Stimulated activated effector memory CD8-positive, alpha-beta T cell treated with anti-CD3 and anti-CD28 coated beads, Interleukin-12 subunit alpha, Interleukin-12 subunit beta, amount 100 ng/mL, for 72 hours (primary cell): ENCODE results near the gene SLC11A1.

Source experiments
- ATAC-seq: fragments of 150-1000 bp; cut with Tn5 transposase; 2 replicates; pipeline ENCODE4 v1.10.0; 2021
- DNase-seq, 2 donors: peaks; one replicate each; pipeline ENCODE4 v3.0.0; 2021 to 2022; ENCODE audit warnings: low spot score in 2 of 2
- H3K27ac Mint-ChIP-seq: one replicate; pipeline ENCODE4 v1.8.0; 2022; ENCODE audit warnings: mild to moderate bottlenecking, mixed read lengths
- H3K36me3 Mint-ChIP-seq: one replicate; pipeline ENCODE4 v1.8.0; 2022; ENCODE audit warnings: mild to moderate bottlenecking, mixed read lengths
- H3K4me1 Mint-ChIP-seq: one replicate; pipeline ENCODE4 v1.8.0; 2022; ENCODE audit warnings: mixed read lengths
- H3K4me3 Mint-ChIP-seq: one replicate; pipeline ENCODE4 v1.8.0; 2022; ENCODE audit warnings: mild to moderate bottlenecking, mixed read lengths
- H3K9me3 Mint-ChIP-seq: one replicate; pipeline ENCODE4 v1.8.0; 2022; ENCODE audit warnings: mixed read lengths

Gene SLC11A1

DNA sequence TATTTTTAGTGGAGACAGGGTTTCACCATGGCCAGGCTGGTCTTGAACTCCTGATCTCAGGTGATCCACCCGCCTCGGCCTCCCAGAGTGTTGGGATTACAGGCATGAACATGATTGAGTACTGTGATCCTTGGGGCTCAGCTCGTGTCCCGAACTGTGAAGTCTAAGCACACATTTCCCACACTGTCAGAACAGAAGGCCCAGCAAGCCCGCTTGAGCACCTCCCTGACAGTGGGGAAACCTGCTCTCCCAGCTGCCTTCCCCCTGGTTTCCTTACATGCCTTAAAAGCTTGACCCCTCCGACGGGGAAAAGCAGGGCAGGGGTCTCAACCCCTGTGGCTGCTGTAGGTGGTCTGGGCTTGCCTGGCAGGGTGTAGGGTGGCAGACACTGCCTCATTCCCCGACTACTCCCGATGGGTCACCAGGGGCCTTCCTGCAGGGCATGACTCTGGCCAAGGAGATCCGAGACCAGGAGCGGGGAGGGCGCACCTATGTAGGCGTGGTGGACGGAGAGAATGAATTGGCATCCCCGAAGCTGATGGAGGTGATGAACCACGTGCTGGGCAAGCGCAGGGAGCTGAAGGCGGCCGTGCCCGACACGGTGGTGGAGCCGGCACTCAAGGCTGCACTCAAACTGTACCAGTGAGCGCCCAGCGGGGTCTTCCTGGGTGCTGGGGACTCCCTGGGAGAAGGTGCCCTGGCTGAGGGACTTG is 46.9 kb downstream of the SLC11A1 start:
- Mint-ChIP-seq H3K9me3 (no peaks in the 10 kb centered on the region), H3K4me3 (no peak overlapping the region), H3K36me3 (no peaks in the 10 kb centered on the region), H3K4me1 (no peaks in the 10 kb centered on the region), H3K27ac (no peak overlapping the region)
- DNase-seq = no peak
- ATAC-seq = no peak

DNA sequence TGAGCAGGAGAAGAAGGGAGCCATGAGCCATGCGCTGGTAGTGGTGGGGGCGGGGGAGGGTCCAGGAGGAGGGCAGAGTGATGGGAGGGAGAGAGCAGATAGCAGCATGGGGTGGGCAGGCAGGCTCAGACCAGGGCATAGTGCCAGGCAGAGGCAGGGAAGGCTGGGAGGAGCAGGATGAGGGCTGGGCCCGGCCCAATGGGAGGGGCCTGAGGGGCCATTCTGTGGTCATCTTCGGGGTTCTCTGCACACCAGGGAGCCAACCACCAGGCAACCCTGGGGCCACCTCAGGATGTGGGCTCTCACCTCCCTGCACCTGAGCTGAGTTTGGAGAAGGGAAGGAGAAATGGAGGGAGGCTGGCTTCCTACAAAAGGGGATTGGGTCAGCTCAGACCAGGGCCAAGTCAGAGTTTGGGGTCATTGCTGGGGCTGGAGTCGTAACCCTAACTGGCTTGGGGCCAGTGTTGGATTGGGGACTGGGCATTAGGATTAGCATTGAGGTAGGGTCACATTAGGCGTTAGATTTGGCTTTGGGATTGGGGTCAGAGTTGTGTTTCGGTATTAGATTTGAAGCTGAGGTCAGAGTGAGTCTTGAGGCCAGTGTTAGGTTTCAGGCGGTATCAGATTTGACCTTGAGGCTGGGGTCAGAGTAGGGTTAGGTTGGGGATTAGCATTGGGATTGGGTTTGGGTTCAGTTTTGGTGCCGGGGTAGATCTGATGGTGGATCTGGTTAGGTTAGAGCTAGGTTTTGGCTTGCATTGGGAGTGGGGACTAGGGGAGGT is 48.0 kb downstream of the SLC11A1 start:
- Mint-ChIP-seq H3K4me1 (no peaks in the 10 kb centered on the region), H3K4me3 (no peak overlapping the region), H3K36me3 (no peaks in the 10 kb centered on the region), H3K27ac (peak overlapping the region; percentile 29), H3K9me3 (no peaks in the 10 kb centered on the region)
- ATAC-seq (no peak), DNase-seq (no peak)

DNA sequence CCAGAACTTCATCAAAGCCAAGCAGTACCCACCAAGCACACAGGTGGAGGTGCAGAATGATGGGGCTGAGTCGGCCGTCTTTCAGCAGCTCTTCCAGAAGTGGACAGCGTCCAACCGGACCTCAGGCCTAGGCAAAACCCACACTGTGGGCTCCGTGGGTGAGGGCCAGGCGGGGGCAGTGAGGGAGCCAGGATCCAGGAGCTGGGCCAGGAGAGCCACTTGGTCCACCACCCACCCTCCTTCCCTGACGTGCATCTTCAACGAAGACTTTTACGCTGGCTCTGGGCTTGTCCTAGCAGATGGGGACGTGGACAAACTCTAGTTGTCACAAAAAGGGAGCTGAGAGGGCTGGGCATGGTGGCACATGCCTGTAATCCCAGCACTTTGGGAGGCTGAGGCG is 48.6 kb downstream of the SLC11A1 start:
- ATAC-seq = no peak

DNA sequence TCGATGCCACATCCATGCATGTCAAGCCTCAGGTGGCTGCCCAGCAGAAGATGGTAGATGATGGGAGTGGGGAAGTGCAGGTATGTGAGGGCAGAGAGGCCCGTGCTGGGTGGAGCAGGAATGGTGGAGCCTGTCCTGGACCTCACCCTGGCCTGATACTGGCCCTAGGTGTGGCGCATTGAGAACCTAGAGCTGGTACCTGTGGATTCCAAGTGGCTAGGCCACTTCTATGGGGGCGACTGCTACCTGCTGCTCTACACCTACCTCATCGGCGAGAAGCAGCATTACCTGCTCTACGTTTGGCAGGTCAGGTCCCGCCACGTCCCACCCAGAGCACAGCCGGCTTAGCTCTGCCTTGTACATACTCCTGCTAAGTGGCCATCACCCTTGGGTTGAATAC is 49.8 kb downstream of the SLC11A1 start:
- H3K9me3 Mint-ChIP-seq = no peaks in the 10 kb centered on the region
- no peaks in the 10 kb centered on the region for H3K4me1 Mint-ChIP-seq
- H3K27ac Mint-ChIP-seq = no peak overlapping the region
- ATAC-seq (no peak), DNase-seq (no peak)
- no peak overlapping the region for H3K4me3 Mint-ChIP-seq
- H3K36me3 Mint-ChIP-seq = peaks cover 5% of the 10 kb centered on the region

More for the DNA sequence above, 48.6 kb downstream of the SLC11A1 start:
- Mint-ChIP-seq H3K4me1 (no peaks in the 10 kb centered on the region), H3K9me3 (no peaks in the 10 kb centered on the region), H3K36me3 (no peaks in the 10 kb centered on the region), H3K4me3 (no peak overlapping the region), H3K27ac (peak overlapping the region; percentile 29)
- no peak for DNase-seq

- Mint-ChIP-seq H3K27ac (no peak overlapping the region), H3K9me3 (no peaks in the 10 kb centered on the region), H3K36me3 (peaks cover 5% of the 10 kb centered on the region), H3K4me3 (no peak overlapping the region), H3K4me1 (no peaks in the 10 kb centered on the region)
- DNase-seq (no peak), ATAC-seq (no peak)
Measured at GRCh38 chr2:218432676-218433365, 50.7 kb downstream of the SLC11A1 start.

DNA sequence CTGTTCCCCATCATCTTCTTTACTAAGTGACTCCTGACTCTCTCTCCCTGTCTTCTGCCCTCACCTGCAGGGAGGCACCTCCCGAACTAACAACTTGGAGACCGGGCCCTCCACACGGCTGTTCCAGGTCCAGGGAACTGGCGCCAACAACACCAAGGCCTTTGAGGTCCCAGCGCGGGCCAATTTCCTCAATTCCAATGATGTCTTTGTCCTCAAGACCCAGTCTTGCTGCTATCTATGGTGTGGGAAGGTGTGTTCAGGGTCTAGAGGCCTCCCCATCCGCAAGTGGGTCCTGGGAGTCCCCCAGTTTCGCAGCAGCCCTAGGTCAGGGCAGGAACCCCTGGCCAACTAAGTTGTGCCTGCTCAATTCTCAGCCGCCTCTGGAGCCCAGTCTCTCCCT is 52.4 kb downstream of the SLC11A1 start:
- DNase-seq (no peak), ATAC-seq (no peak)
- Mint-ChIP-seq H3K9me3 (no peaks in the 10 kb centered on the region), H3K36me3 (peaks cover 5% of the 10 kb centered on the region), H3K27ac (no peak overlapping the region), H3K4me3 (no peak overlapping the region), H3K4me1 (peaks cover 6% of the 10 kb centered on the region)

DNA sequence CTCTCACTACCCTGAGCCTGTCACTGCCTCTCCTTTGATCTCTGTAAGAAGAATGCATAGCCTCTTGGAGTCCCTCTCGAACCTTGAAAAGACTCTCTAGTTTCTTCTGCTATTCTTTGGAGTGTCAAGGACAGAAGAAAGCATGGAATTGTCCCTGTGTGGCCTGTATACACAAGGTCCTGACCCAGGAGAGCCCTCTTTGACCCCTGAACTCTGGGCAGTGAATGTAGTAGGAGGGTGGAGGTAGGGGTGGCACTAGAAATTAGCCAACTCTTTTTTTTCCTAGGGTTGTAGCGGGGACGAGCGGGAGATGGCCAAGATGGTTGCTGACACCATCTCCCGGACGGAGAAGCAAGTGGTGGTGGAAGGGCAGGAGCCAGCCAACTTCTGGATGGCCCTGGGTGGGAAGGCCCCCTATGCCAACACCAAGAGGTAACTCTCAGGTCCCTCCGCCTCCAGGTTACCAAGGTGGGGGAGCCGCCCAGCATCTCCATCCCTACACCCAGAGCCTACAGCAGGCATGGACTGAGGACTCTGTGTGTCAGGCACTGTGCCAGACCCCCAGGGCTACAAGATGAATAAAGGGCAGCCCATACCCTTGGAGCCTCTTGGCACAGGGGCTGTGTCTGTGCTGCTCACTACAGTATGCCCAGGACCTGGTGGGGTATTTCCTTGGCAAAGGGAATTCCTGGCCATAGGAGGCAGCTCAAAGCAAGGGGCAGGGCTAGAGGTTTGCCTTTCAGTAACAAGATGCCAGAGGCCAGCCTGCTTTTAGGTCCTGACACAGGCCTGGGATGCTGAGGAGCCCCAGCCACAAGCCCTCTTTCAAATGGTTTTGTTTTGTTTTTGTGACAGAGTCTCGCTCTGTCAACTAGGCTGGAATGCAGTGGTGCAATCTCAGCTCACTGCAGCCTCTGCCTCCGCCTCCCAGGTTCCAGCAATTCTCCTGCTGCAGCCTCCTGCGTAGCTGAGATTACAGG is 53.2 kb downstream of the SLC11A1 start:
- no peaks in the 10 kb centered on the region for H3K9me3 Mint-ChIP-seq

DNA sequence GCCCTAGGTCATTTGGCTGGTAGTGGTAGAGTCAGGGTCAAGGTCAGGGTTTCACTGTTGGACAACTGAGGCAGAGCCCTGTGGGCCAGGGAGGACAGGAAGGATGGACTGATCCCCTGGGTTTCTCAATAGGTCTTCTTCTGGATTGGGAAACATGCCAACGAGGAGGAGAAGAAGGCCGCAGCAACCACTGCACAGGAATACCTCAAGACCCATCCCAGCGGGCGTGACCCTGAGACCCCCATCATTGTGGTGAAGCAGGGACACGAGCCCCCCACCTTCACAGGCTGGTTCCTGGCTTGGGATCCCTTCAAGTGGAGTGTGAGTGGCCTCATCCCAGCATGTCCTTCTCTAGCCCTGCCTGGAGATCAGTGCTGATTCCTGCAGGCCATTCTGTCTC is 54.9 kb downstream of the SLC11A1 start:
- Mint-ChIP-seq H3K27ac (no peak overlapping the region), H3K36me3 (peaks cover 5% of the 10 kb centered on the region), H3K4me1 (peaks cover 10% of the 10 kb centered on the region), H3K9me3 (no peaks in the 10 kb centered on the region), H3K4me3 (no peak overlapping the region)
- ATAC-seq = no peak
- no peak for DNase-seq

More for the DNA sequence above, 53.2 kb downstream of the SLC11A1 start:
- peak; percentile 14 for ATAC-seq
- H3K36me3 Mint-ChIP-seq = peaks cover 5% of the 10 kb centered on the region
- no peak for DNase-seq
- peaks cover 6% of the 10 kb centered on the region for H3K4me1 Mint-ChIP-seq
- no peak overlapping the region for H3K27ac Mint-ChIP-seq
- H3K4me3 Mint-ChIP-seq = no peak overlapping the region

- peaks cover 10% of the 10 kb centered on the region for H3K4me1 Mint-ChIP-seq
- no peak overlapping the region for H3K4me3 Mint-ChIP-seq
- ATAC-seq (no peak), DNase-seq (no peak)
- peaks cover 5% of the 10 kb centered on the region for H3K36me3 Mint-ChIP-seq
- no peak overlapping the region for H3K27ac Mint-ChIP-seq
- H3K9me3 Mint-ChIP-seq = no peaks in the 10 kb centered on the region
Measured at GRCh38 chr2:218437969-218438368, 55.9 kb downstream of the SLC11A1 start.

DNA sequence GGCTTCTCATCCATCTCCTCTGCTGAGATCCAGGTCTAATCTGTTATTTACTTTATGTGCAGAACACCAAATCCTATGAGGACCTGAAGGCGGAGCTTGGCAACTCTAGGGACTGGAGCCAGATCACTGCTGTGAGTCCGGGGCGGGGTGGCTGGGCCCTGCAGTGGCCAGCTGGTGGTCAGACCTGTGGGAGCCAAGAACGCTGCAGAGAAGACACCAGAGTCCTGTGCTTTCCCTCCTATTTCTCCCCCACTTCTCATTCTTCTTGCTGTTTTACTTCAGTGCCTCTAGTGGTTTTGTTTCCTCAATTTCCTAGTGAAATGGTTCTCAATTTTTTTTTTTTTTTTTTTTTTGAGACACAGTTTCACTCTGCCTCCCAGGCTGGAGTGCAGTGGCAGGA is 56.5 kb downstream of the SLC11A1 start:
- Mint-ChIP-seq H3K9me3 (no peaks in the 10 kb centered on the region), H3K4me3 (no peak overlapping the region), H3K27ac (no peak overlapping the region), H3K36me3 (peaks cover 5% of the 10 kb centered on the region), H3K4me1 (peaks cover 10% of the 10 kb centered on the region)
- ATAC-seq (no peak), DNase-seq (no peak)

GRCh38 chr2:218444692-218445357 is 62.8 kb downstream of the SLC11A1 start:
- no peak for ATAC-seq
- Mint-ChIP-seq H3K36me3 (peaks cover 38% of the 10 kb centered on the region), H3K27ac (peak overlapping the region; percentile 13), H3K9me3 (no peaks in the 10 kb centered on the region), H3K4me1 (peaks cover 4% of the 10 kb centered on the region), H3K4me3 (no peak overlapping the region)
- no peak for DNase-seq

DNA sequence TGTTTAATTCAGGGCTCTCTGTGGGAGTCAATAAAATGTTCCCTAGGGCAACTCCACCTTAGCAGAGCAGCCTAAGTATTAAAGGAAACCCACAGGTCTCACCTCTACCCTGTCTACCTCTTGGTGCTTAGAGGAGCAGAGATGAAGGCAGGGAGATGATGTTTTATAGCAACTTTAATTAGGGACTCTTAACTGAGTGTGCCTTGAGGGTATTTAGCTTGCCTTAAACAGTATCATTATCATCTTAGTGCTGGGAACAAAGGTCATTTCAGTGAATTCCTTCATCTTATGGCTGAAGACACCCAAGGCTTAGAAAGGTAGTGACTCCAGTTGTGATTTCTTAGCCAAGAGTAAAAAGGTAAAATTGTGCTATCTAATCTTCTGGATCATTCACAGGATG is 63.5 kb downstream of the SLC11A1 start:
- H3K36me3 Mint-ChIP-seq = peaks cover 46% of the 10 kb centered on the region

More for the DNA sequence above, 63.5 kb downstream of the SLC11A1 start:
- Mint-ChIP-seq H3K4me1 (peaks cover 2% of the 10 kb centered on the region), H3K9me3 (no peaks in the 10 kb centered on the region), H3K27ac (peak overlapping the region; percentile 13), H3K4me3 (no peak overlapping the region)
- DNase-seq = no peak
- no peak for ATAC-seq
